ENCODE data around the gene RAB11A. TPM values are rescaled to one million over a fixed set of nuclear protein-coding genes. Genes with fewer than 3 reads are reported as not detected.

RAB11A gene
- total RNA-seq, 4 donors from 2014 or later: 246 to 604 (median 518) TPM

GRCh38 chr15:65917407-65917756, 48.1 kb downstream of the RAB11A start:
- H3K4me1 ChIP-seq: peaks cover 0 to 12% (median 0%) of the 10 kb centered on the region in 3 donors
- DNase-seq: no peak
- 71 to 78% methylated on average over 3 of the region's 3 CpGs for WGBS, 2 donors

GRCh38 chr15:65917936-65918335, 48.6 kb downstream of the RAB11A start:
- no peak overlapping the region for H3K27ac ChIP-seq
- WGBS, 2 donors: 83 to 93% methylated on average over 3 of the region's 4 CpGs
- TF ChIP-seq CTCF (IDR thresholded peaks at IDR 0.05) (no peak), POLR2A (IDR thresholded peaks at IDR 0.05) (no peak)
- H3K9me3 ChIP-seq: no peaks in the 10 kb centered on the region
- no peak overlapping the region for H3K4me3 ChIP-seq
- H3K27me3 ChIP-seq: no peaks in the 10 kb centered on the region
- DNase-seq: no peak
- peaks cover 0 to 12% (median 0%) of the 10 kb centered on the region in 3 donors for H3K4me1 ChIP-seq
- intact Hi-C loops (cut with DNase I): no loop called here
- no peaks in the 10 kb centered on the region for H3K36me3 ChIP-seq

More at GRCh38 chr15:65917407-65917756, 48.1 kb downstream of the RAB11A start:
- Histone ChIP-seq H3K36me3 (peaks cover 0 to 6% (median 0%) of the 10 kb centered on the region in 3 donors), H3K9me3 (no peaks in the 10 kb centered on the region), H3K27me3 (no peaks in the 10 kb centered on the region), H3K4me3 (no peak overlapping the region), H3K27ac (no peak overlapping the region)
- TF ChIP-seq POLR2A (IDR thresholded peaks at IDR 0.05) (no peak), CTCF (IDR thresholded peaks at IDR 0.05) (no peak)
- intact Hi-C loops (cut with DNase I): no loop called here

- Histone ChIP-seq H3K27ac (no peak overlapping the region), H3K9me3 (no peaks in the 10 kb centered on the region), H3K36me3 (no peaks in the 10 kb centered on the region), H3K4me3 (no peak overlapping the region), H3K27me3 (no peaks in the 10 kb centered on the region), H3K4me1 (peaks cover 0 to 12% (median 0%) of the 10 kb centered on the region in 3 donors)
- DNase-seq: no peak
- WGBS, 2 donors: 74 to 82% methylated on average over 3 of the region's 3 CpGs
- TF ChIP-seq POLR2A (IDR thresholded peaks at IDR 0.05) (no peak), CTCF (IDR thresholded peaks at IDR 0.05) (no peak)
- intact Hi-C loops (cut with DNase I): no loop called here
Observed at GRCh38 chr15:65918357-65918920, 49.1 kb downstream of the RAB11A start.

GRCh38 chr15:65918945-65919344, 49.7 kb downstream of the RAB11A start:
- no peak overlapping the region for H3K27ac ChIP-seq
- intact Hi-C loops (cut with DNase I): no loop called here
- H3K4me1 ChIP-seq: peaks cover 0 to 12% (median 0%) of the 10 kb centered on the region in 3 donors
- no peaks in the 10 kb centered on the region for H3K36me3 ChIP-seq
- H3K27me3 ChIP-seq: no peaks in the 10 kb centered on the region
- no peak overlapping the region for H3K4me3 ChIP-seq
- no peak for TF ChIP-seq POLR2A (IDR thresholded peaks at IDR 0.05)
- TF ChIP-seq CTCF (IDR thresholded peaks at IDR 0.05): no peak
- 94 to 100% methylated on average over 5 of the region's 5 CpGs for WGBS, 2 donors
- no peak for DNase-seq
- no peaks in the 10 kb centered on the region for H3K9me3 ChIP-seq

- TF ChIP-seq POLR2A (IDR thresholded peaks at IDR 0.05) (no peak), CTCF (IDR thresholded peaks at IDR 0.05) (no peak)
- no peak for DNase-seq
- 92 to 96% methylated on average over 7 to 9 of the region's 9 CpGs for WGBS, 2 donors
Observed at GRCh38 chr15:65919353-65919752, 50.1 kb downstream of the RAB11A start.

More at GRCh38 chr15:65919353-65919752, 50.1 kb downstream of the RAB11A start:
- intact Hi-C loops (cut with DNase I): no loop called here
- H3K27ac ChIP-seq: no peak overlapping the region
- no peaks in the 10 kb centered on the region for H3K36me3 ChIP-seq
- H3K4me3 ChIP-seq: no peak overlapping the region
- H3K9me3 ChIP-seq: no peaks in the 10 kb centered on the region
- H3K27me3 ChIP-seq: no peaks in the 10 kb centered on the region
- peaks cover 0 to 12% (median 0%) of the 10 kb centered on the region in 3 donors for H3K4me1 ChIP-seq
